ENCODE measurements around the gene TPRA1.

DNA sequence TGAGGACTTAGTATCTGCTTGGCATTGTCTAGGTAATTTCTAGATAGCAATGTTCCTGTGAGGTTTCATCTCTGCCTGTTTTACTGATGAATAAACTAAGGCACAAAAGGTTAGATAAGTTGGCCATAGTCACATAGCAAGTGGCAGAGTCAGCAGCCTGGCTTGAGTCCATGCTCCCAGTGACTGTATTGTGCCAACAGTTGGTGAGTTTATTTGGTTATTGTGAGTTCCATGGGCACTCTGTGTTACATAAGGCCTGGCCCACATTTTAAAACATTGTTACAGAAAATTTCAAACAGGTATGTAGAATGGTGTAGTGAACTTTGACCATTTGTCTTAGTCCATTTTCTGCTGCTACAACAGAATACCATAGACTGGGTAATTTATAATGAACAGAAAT, 22.9 kb upstream of the TPRA1 start:
- TF ChIP-seq, protein P1, sequence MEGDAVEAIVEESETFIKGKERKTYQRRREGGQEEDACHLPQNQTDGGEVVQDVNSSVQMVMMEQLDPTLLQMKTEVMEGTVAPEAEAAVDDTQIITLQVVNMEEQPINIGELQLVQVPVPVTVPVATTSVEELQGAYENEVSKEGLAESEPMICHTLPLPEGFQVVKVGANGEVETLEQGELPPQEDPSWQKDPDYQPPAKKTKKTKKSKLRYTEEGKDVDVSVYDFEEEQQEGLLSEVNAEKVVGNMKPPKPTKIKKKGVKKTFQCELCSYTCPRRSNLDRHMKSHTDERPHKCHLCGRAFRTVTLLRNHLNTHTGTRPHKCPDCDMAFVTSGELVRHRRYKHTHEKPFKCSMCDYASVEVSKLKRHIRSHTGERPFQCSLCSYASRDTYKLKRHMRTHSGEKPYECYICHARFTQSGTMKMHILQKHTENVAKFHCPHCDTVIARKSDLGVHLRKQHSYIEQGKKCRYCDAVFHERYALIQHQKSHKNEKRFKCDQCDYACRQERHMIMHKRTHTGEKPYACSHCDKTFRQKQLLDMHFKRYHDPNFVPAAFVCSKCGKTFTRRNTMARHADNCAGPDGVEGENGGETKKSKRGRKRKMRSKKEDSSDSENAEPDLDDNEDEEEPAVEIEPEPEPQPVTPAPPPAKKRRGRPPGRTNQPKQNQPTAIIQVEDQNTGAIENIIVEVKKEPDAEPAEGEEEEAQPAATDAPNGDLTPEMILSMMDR (IDR thresholded peaks at IDR 0.05): no peak
- TF ChIP-seq POLR2AphosphoS5 (IDR thresholded peaks at IDR 0.05): no peak
- TF ChIP-seq POLR2A (IDR thresholded peaks at IDR 0.05; ENCODE audit: low read depth): no peak

All from esophagus muscularis mucosa (tissue), 3 donors.